Urothelium cell line (cell line): ENCODE data around the gene WASF3.

Source experiments
- DNase-seq: peaks from one replicate; pipeline ENCODE4 v3.0.0; 2011; ENCODE audit warnings: low spot score, mixed read lengths
- FAIRE-seq: peaks from 2 replicates; lab custom pipeline; 2011; peaks lifted over from hg19 to GRCh38; lab: Jason Lieb, UNC

WASF3 gene

GRCh38 chr13:26589226-26589625 lies 31.7 kb downstream of the WASF3 start:
- no peak for FAIRE-seq
- no peak for DNase-seq

- FAIRE-seq (no peak), DNase-seq (no peak)
These were observed 32.3 kb downstream of the WASF3 start for GRCh38 chr13:26589754-26590153.

- no peak for FAIRE-seq
- DNase-seq = no peak
These were observed 32.9 kb downstream of the WASF3 start for GRCh38 chr13:26590379-26590778.

GRCh38 chr13:26590951-26591350 lies 33.5 kb downstream of the WASF3 start:
- no peak for FAIRE-seq

GRCh38 chr13:26591672-26592071 lies 34.2 kb downstream of the WASF3 start:
- FAIRE-seq (no peak), DNase-seq (no peak)

More at GRCh38 chr13:26590951-26591350, 33.5 kb downstream of the WASF3 start:
- no peak for DNase-seq

GRCh38 chr13:26593661-26594060 lies 36.2 kb downstream of the WASF3 start:
- no peak for FAIRE-seq
- DNase-seq = no peak

GRCh38 chr13:26594363-26594762 lies 36.9 kb downstream of the WASF3 start:
- no peak for FAIRE-seq
- DNase-seq = no peak

- no peak for FAIRE-seq
- DNase-seq = no peak
These were observed 39.0 kb downstream of the WASF3 start for GRCh38 chr13:26596458-26596857.

- no peak for FAIRE-seq
- DNase-seq = no peak
These were observed 41.9 kb downstream of the WASF3 start for GRCh38 chr13:26599403-26599802.

- FAIRE-seq (no peak), DNase-seq (no peak)
These were observed 42.4 kb downstream of the WASF3 start for GRCh38 chr13:26599860-26600259.

GRCh38 chr13:26600343-26600742 lies 42.9 kb downstream of the WASF3 start:
- no peak for FAIRE-seq
- no peak for DNase-seq

GRCh38 chr13:26601669-26602068 lies 44.2 kb downstream of the WASF3 start:
- DNase-seq = no peak
- no peak for FAIRE-seq

GRCh38 chr13:26602783-26603182 lies 45.3 kb downstream of the WASF3 start:
- DNase-seq (no peak), FAIRE-seq (no peak)

- no peak for FAIRE-seq
These were observed 47.5 kb downstream of the WASF3 start for GRCh38 chr13:26604784-26605545.

GRCh38 chr13:26605845-26606244 lies 48.4 kb downstream of the WASF3 start:
- FAIRE-seq (no peak), DNase-seq (no peak)

More at GRCh38 chr13:26604784-26605545, 47.5 kb downstream of the WASF3 start:
- DNase-seq = no peak

- no peak for DNase-seq
- no peak for FAIRE-seq
These were observed 49.1 kb downstream of the WASF3 start for GRCh38 chr13:26606631-26607030.

- FAIRE-seq = no peak
- no peak for DNase-seq
These were observed 57.2 kb downstream of the WASF3 start for GRCh38 chr13:26614721-26615120.

GRCh38 chr13:26616126-26616525 lies 58.6 kb downstream of the WASF3 start:
- DNase-seq = no peak
- no peak for FAIRE-seq

GRCh38 chr13:26618726-26619125 lies 61.2 kb downstream of the WASF3 start:
- DNase-seq (no peak), FAIRE-seq (no peak)

GRCh38 chr13:26619358-26619757 lies 61.9 kb downstream of the WASF3 start:
- no peak for FAIRE-seq
- no peak for DNase-seq

- no peak for DNase-seq
- no peak for FAIRE-seq
These were observed 64.4 kb downstream of the WASF3 start for GRCh38 chr13:26621731-26622401.

- DNase-seq (no peak), FAIRE-seq (no peak)
These were observed 65.6 kb downstream of the WASF3 start for GRCh38 chr13:26623125-26623524.
